NCI-H1417 (cell line): ENCODE results near the gene DDX10.

Experiments
- DNase-seq, 3 experiments: peaks; one replicate each; lab custom pipeline; 2025; lab: John Stamatoyannopoulos, UW

DDX10 gene

GRCh38 chr11:108938604-108939003, 273.7 kb downstream of the DDX10 start:
- no peak for DNase-seq

- DNase-seq = no peak
Observed at GRCh38 chr11:108939135-108939534, 274.3 kb downstream of the DDX10 start.

GRCh38 chr11:108943853-108944252, 279.0 kb downstream of the DDX10 start:
- DNase-seq = no peak

- no peak for DNase-seq
Observed at GRCh38 chr11:108944471-108945178, 279.8 kb downstream of the DDX10 start.

GRCh38 chr11:108945341-108945740, 280.5 kb downstream of the DDX10 start:
- no peak for DNase-seq

GRCh38 chr11:108947654-108948570, 283.0 kb downstream of the DDX10 start:
- DNase-seq = no peak

GRCh38 chr11:108958368-108959104, 293.7 kb downstream of the DDX10 start:
- DNase-seq = no peak

GRCh38 chr11:108959105-108959761, 294.4 kb downstream of the DDX10 start:
- DNase-seq = no peak

- DNase-seq = no peak
Observed at GRCh38 chr11:108959874-108960273, 295.0 kb downstream of the DDX10 start.

- DNase-seq = no peak
Observed at GRCh38 chr11:108960501-108960900, 295.6 kb downstream of the DDX10 start.

- no peak for DNase-seq
Observed at GRCh38 chr11:108961095-108961494, 296.2 kb downstream of the DDX10 start.

- no peak for DNase-seq
Observed at GRCh38 chr11:108963118-108963517, 298.2 kb downstream of the DDX10 start.

- DNase-seq = no peak
Observed at GRCh38 chr11:108965306-108966001, 300.6 kb downstream of the DDX10 start.

- DNase-seq = no peak
Observed at GRCh38 chr11:108966206-108966605, 301.3 kb downstream of the DDX10 start.

- no peak for DNase-seq
Observed at GRCh38 chr11:108966978-108967377, 302.1 kb downstream of the DDX10 start.

- peak in 1 of 3 experiments; percentile 10 for DNase-seq
Observed at GRCh38 chr11:108967571-108967970, 302.7 kb downstream of the DDX10 start.

- no peak for DNase-seq
Observed at GRCh38 chr11:108970221-108970991, 305.5 kb downstream of the DDX10 start.

GRCh38 chr11:108973402-108974162, 308.7 kb downstream of the DDX10 start:
- no peak for DNase-seq

GRCh38 chr11:108975026-108975425, 310.2 kb downstream of the DDX10 start:
- DNase-seq = peak in 2 of 3 experiments; percentile 47 to 68

GRCh38 chr11:108975641-108976071, 310.8 kb downstream of the DDX10 start:
- peak; percentile 28 to 87 (median 48) for DNase-seq
